H1 (cell line): ENCODE results near the gene DPYD. TPM values are rescaled to one million over a fixed set of nuclear protein-coding genes. Genes with fewer than 3 reads are reported as not detected.

Experiments used
- CTCF ChIA-PET: fragments of 300-600 bp; sonication (Branson Sonifier 250); formaldehyde crosslinking; loops from one replicate; lab custom pipeline; 2021; ENCODE audit not compliant: partially characterized antibody; lab: Charles Lee
- POLR2A ChIA-PET: fragments of 300-600 bp; sonication (Branson Sonifier 250); formaldehyde crosslinking; loops from one replicate; lab custom pipeline; 2021; ENCODE audit warnings: inconsistent platforms; ENCODE audit not compliant: partially characterized antibody; lab: Charles Lee
- DNase-seq, 2 experiments: peaks; one replicate each; pipeline versions ENCODE4 v3.0.0 to v3.0.0-alpha.2; 2010 to 2022; ENCODE audit warnings: low spot score in 2 of 2, low read depth in 1 of 2, mixed read lengths in 1 of 2
- FAIRE-seq: peaks from 2 replicates; lab custom pipeline; 2011; peaks lifted over from hg19 to GRCh38; lab: Jason Lieb, UNC
- H2AFZ ChIP-seq: 2 replicates; pipeline ENCODE4 v1.8.1; 2012; ENCODE audit warnings: low read length, inconsistent platforms
- H2AK5ac ChIP-seq: 2 replicates; pipeline ENCODE4 v1.6.1; 2013; ENCODE audit warnings: low read depth, low read length
- H2BK120ac ChIP-seq: replicated peaks from 2 replicates; pipeline ENCODE3; 2013; ENCODE audit warnings: low read depth, low read length, inconsistent platforms
- H2BK12ac ChIP-seq: 2 replicates; pipeline ENCODE4 v1.6.1; 2013; ENCODE audit warnings: low read depth, low read length
- H2BK15ac ChIP-seq: 2 replicates; pipeline ENCODE4 v1.6.1; 2013; ENCODE audit warnings: low read length
- H2BK20ac ChIP-seq: 2 replicates; pipeline ENCODE4 v1.6.1; 2013; ENCODE audit warnings: low read length
- H2BK5ac ChIP-seq: 2 replicates; pipeline ENCODE4 v1.6.1; 2013; ENCODE audit warnings: low read depth, low read length
- H3K14ac ChIP-seq: 2 replicates; pipeline ENCODE4 v1.6.1; 2013; ENCODE audit warnings: inconsistent platforms; ENCODE audit not compliant: insufficient read length
- H3K18ac ChIP-seq: 2 replicates; pipeline ENCODE4 v1.6.1; 2013; ENCODE audit warnings: low read length; ENCODE audit errors: extremely low read depth
- H3K23ac ChIP-seq: 2 replicates; pipeline ENCODE4 v1.6.1; 2013; ENCODE audit warnings: inconsistent platforms; ENCODE audit not compliant: insufficient read length
- H3K23me2 ChIP-seq: 2 replicates; pipeline ENCODE4 v1.6.1; 2013; ENCODE audit warnings: low read depth, low read length
- H3K27ac ChIP-seq: 2 replicates; pipeline ENCODE4 v1.6.1; 2011; ENCODE audit warnings: low read depth, low read length, inconsistent platforms
- H3K27me3 ChIP-seq, 4 experiments: replicated peaks in 1 of 4; 1 replicate in 1 of 4; 2 replicates in 3 of 4; pipeline versions ENCODE4 v1.6.1 to v1.8.1; 2011 to 2013; ENCODE audit warnings: low read length in 3 of 4, mild to moderate bottlenecking in 3 of 4, inconsistent platforms in 2 of 4, mixed read lengths in 2 of 4, moderate library complexity in 1 of 4; ENCODE audit not compliant: control insufficient read depth in 3 of 4, insufficient read depth in 3 of 4; ENCODE audit errors: extremely low read depth in 1 of 4
- H3K36me3 ChIP-seq, 4 experiments: 2 replicates each; pipeline versions ENCODE4 v1.6.1 to v1.8.1; 2011 to 2013; ENCODE audit warnings: mild to moderate bottlenecking in 4 of 4, low read length in 3 of 4, moderate library complexity in 2 of 4, control low read depth in 1 of 4, inconsistent platforms in 1 of 4; ENCODE audit not compliant: insufficient read depth in 4 of 4, control insufficient read depth in 2 of 4
- H3K4ac ChIP-seq: replicated peaks from 2 replicates; pipeline ENCODE3; 2013; ENCODE audit warnings: low read length, low read depth, mixed read lengths, inconsistent platforms; ENCODE audit not compliant: insufficient read length
- H3K4me1 ChIP-seq, 4 experiments: replicated peaks in 1 of 4; 1 replicate in 1 of 4; 2 replicates in 3 of 4; pipeline versions ENCODE4 v1.6.1 to v1.8.1; 2011 to 2013; ENCODE audit warnings: low read length in 3 of 4, inconsistent platforms in 2 of 4, mixed read lengths in 1 of 4; ENCODE audit not compliant: insufficient read depth in 4 of 4, control insufficient read depth in 3 of 4
- H3K4me2 ChIP-seq, 2 experiments: 2 replicates each; pipeline versions ENCODE4 v1.6.1 to v1.8.1; 2011 to 2013; ENCODE audit warnings: low read depth in 2 of 2, low read length in 2 of 2, control low read depth in 1 of 2, inconsistent platforms in 1 of 2, mild to moderate bottlenecking in 1 of 2; ENCODE audit not compliant: insufficient read depth in 1 of 2
- H3K4me3 ChIP-seq, 4 experiments: fragments of 200-600, 300-600 bp in 1 of 4; sonication (generic), shearing (Covaris generic), sonication (Bioruptor Twin) in 1 of 4; 2 replicates each; pipeline versions ENCODE4 v1.5.1 to v1.8.1; 2011 to 2016; ENCODE audit warnings: low read length in 4 of 4, low read depth in 3 of 4, control low read depth in 2 of 4, inconsistent platforms in 2 of 4, mild to moderate bottlenecking in 2 of 4, mixed read lengths in 1 of 4, moderate library complexity in 1 of 4; ENCODE audit not compliant: insufficient read depth in 2 of 4; ENCODE audit errors: extremely low read depth in 1 of 4
- H3K56ac ChIP-seq: replicated peaks from 2 replicates; pipeline ENCODE3; 2013; ENCODE audit warnings: low read depth, mild to moderate bottlenecking, mixed read lengths, low read length, inconsistent platforms; ENCODE audit not compliant: insufficient read length
- H3K79me1 ChIP-seq: 2 replicates; pipeline ENCODE4 v1.6.1; 2013; ENCODE audit warnings: low read depth, low read length, control low read depth
- H3K79me2 ChIP-seq, 2 experiments: 2 replicates each; pipeline versions ENCODE4 v1.6.1 to v1.8.1; 2012 to 2013; ENCODE audit warnings: low read length in 2 of 2, mild to moderate bottlenecking in 2 of 2, inconsistent platforms in 1 of 2; ENCODE audit not compliant: insufficient read depth in 2 of 2, control insufficient read depth in 1 of 2
- H3K9ac ChIP-seq, 4 experiments: replicated peaks in 1 of 4; 1 replicate in 1 of 4; 2 replicates in 3 of 4; pipeline versions ENCODE4 v1.6.1 to v1.8.1; 2011 to 2013; ENCODE audit warnings: low read depth in 3 of 4, low read length in 3 of 4, control low read depth in 2 of 4, mild to moderate bottlenecking in 2 of 4, moderate library complexity in 2 of 4, inconsistent platforms in 1 of 4; ENCODE audit errors: extremely low read depth in 1 of 4
- H3K9me3 ChIP-seq, 2 experiments: 2 replicates each; pipeline versions ENCODE4 v1.6.1 to v1.8.1; 2012 to 2013; ENCODE audit warnings: mild to moderate bottlenecking in 2 of 2, moderate library complexity in 2 of 2, control low read depth in 1 of 2, inconsistent platforms in 1 of 2, low read depth in 1 of 2, low read length in 1 of 2, mixed read lengths in 1 of 2; ENCODE audit not compliant: insufficient read depth in 2 of 2
- H4K20me1 ChIP-seq, 2 experiments: replicated peaks in 1 of 2; 2 replicates each; pipeline versions ENCODE3 to v1.8.1; 2011 to 2013; ENCODE audit warnings: inconsistent platforms in 2 of 2, low read length in 2 of 2, mild to moderate bottlenecking in 1 of 2; ENCODE audit not compliant: insufficient read depth in 2 of 2, control insufficient read depth in 1 of 2
- H4K5ac ChIP-seq: 2 replicates; pipeline ENCODE4 v1.6.1; 2013; ENCODE audit warnings: low read length, low read depth, mixed read lengths, inconsistent platforms; ENCODE audit not compliant: insufficient read length
- H4K8ac ChIP-seq: 2 replicates; pipeline ENCODE4 v1.8.0; 2013; ENCODE audit warnings: mild to moderate bottlenecking, moderate library complexity, low read length, inconsistent platforms; ENCODE audit not compliant: insufficient read depth; ENCODE audit errors: extremely low read depth
- H4K91ac ChIP-seq: replicated peaks from 2 replicates; pipeline ENCODE3; 2013; ENCODE audit warnings: low read length, mixed read lengths, inconsistent platforms; ENCODE audit not compliant: insufficient read length
- CTBP2 ChIP-seq: IDR thresholded peaks from 2 replicates; pipeline ENCODE4 v1.7.0; 2011; ENCODE audit warnings: borderline replicate concordance, mild to moderate bottlenecking, moderate library complexity, mixed read lengths, low read length; ENCODE audit not compliant: insufficient read depth, insufficient read length
- EP300 ChIP-seq, 2 experiments: IDR thresholded peaks; 1 replicate in 1 of 2; 2 replicates in 1 of 2; pipeline ENCODE4 v1.6.1; 2011 to 2012; ENCODE audit warnings: low read depth in 2 of 2, low read length in 2 of 2, mild to moderate bottlenecking in 2 of 2, borderline replicate concordance in 1 of 2, inconsistent platforms in 1 of 2, moderate library complexity in 1 of 2
- MAFK ChIP-seq: IDR thresholded peaks from 2 replicates; pipeline ENCODE4 v1.6.1; 2012; ENCODE audit warnings: low read depth, mild to moderate bottlenecking, improper control_type of control experiment, low read length
- MAX ChIP-seq: IDR thresholded peaks from 2 replicates; pipeline ENCODE4 v1.6.1; 2012; ENCODE audit warnings: inconsistent platforms
- PHF8 ChIP-seq: fragments of 200-600 bp; sonication (generic); conservative IDR thresholded peaks from 2 replicates; pipeline ENCODE4 v1.7.1; 2012; ENCODE audit warnings: low read depth, mild to moderate bottlenecking, inconsistent platforms, low read length, moderate library complexity
- SP2 ChIP-seq: IDR thresholded peaks from 2 replicates; pipeline ENCODE4 v1.6.1; 2012; ENCODE audit warnings: mild to moderate bottlenecking, low read length, inconsistent platforms
- USF2 ChIP-seq: IDR thresholded peaks from 2 replicates; pipeline ENCODE4 v1.6.1; 2011; ENCODE audit warnings: low read length, improper control_type of control experiment
- WGBS, 2 experiments: shearing (Covaris generic) in 1 of 2; methylation state at CpG; one replicate each; pipeline versions ENCODE4 v1.1.6 to v1.1.7; 2013 to 2015; ENCODE audit warnings: low lambda C conversion rate in 2 of 2, mixed read lengths in 2 of 2, inconsistent platforms in 1 of 2, low coverage in 1 of 2, missing lambda C conversion rate in 1 of 2; ENCODE audit not compliant: insufficient replicate concordance in 2 of 2, insufficient coverage in 1 of 2, insufficient read length in 1 of 2; ENCODE audit errors: extremely low coverage in 1 of 2, missing lambda C conversion rate in 1 of 2; 5-methylcytosine and 5-hydroxymethylcytosine counted together
- polyA plus RNA-seq, 7 experiments: library from polyadenylated mRNA; depleted of rRNA in 3 of 7; stranded (reverse) in 5 of 7; unstranded in 2 of 7; fragments of >200 nt in 5 of 7; fragments of 200-250 nt in 2 of 7; gene quantifications; 1 replicate in 5 of 7; 2 replicates in 1 of 7; 4 replicates in 1 of 7; pipeline versions ENCODE4 v1.2.1 to v1.2.3, GENCODE V29; 2011 to 2013; ENCODE audit warnings: missing spikeins in 2 of 7, mixed read lengths in 2 of 7
- total RNA-seq: library from RNA; stranded (reverse); fragmentation: NEBNext Ultra II Directional; extraction: Animal tissue kit (Norgen Biotek cat#: 25700); gene quantifications from 2 replicates; pipeline ENCODE4 v1.2.1, GENCODE V29; 2021
- TF ChIP-seq, protein P1 (sequence below): IDR thresholded peaks from 2 replicates; pipeline ENCODE4 v1.6.1; 2012; ENCODE audit warnings: low read length, inconsistent platforms

DPYD gene
- total and polyA plus RNA-seq, 2 of the 8 experiments (the other 6 are each of a cell fraction or from before 2014, with no cell fraction given): 0.29 to 0.73 TPM

GRCh38 chr1:97895278-97895677 is 25.6 kb downstream of the DPYD start:
- Histone ChIP-seq H3K4ac (no peak overlapping the region), H3K14ac (no peak overlapping the region), H3K9ac (no peak overlapping the region), H3K23me2 (no peaks in the 10 kb centered on the region), H4K91ac (no peak overlapping the region), H2BK15ac (no peak overlapping the region), H2AFZ (no peak overlapping the region), H2BK5ac (no peak overlapping the region), H3K27ac (no peak overlapping the region), H3K27me3 (no peaks in the 10 kb centered on the region), H3K23ac (no peak overlapping the region), H3K4me2 (no peak overlapping the region), H4K8ac (no peak overlapping the region), H3K79me2 (no peaks in the 10 kb centered on the region), H3K56ac (no peak overlapping the region)
- FAIRE-seq: no peak
- TF ChIP-seq EP300 (IDR thresholded peaks at IDR 0.05; ENCODE audit: borderline replicate concordance in 1 of 2, low read depth in 2 of 2, low read length in 2 of 2) (no peak), USF2 (no peak), MAX (no peak), MAFK (no peak), SP2 (no peak), PHF8 (no peak), CTBP2 (no peak)
- TF ChIP-seq, protein P1, sequence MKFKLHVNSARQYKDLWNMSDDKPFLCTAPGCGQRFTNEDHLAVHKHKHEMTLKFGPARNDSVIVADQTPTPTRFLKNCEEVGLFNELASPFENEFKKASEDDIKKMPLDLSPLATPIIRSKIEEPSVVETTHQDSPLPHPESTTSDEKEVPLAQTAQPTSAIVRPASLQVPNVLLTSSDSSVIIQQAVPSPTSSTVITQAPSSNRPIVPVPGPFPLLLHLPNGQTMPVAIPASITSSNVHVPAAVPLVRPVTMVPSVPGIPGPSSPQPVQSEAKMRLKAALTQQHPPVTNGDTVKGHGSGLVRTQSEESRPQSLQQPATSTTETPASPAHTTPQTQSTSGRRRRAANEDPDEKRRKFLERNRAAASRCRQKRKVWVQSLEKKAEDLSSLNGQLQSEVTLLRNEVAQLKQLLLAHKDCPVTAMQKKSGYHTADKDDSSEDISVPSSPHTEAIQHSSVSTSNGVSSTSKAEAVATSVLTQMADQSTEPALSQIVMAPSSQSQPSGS: no peak
- TF ChIP-seq, all 59 proteins: peak for 0
- ChIA-PET CTCF (no interaction called here), POLR2A (no interaction called here)
- WGBS, 2 experiments: 85% methylated on average over 1 of the region's 1 CpG; no CpG with 5 or more reads in 1 of the 2 experiments
- no peak for DNase-seq
- H3K18ac ChIP-seq: no peak overlapping the region
- no peak overlapping the region for H3K4me3 ChIP-seq
- no peak overlapping the region for H2BK12ac ChIP-seq
- H2BK20ac ChIP-seq: no peak overlapping the region
- H2BK120ac ChIP-seq: no peak overlapping the region
- H3K4me1 ChIP-seq: no peaks in the 10 kb centered on the region
- no peaks in the 10 kb centered on the region for H3K9me3 ChIP-seq
- no peaks in the 10 kb centered on the region for H4K20me1 ChIP-seq
- no peak overlapping the region for H2AK5ac ChIP-seq
- H3K79me1 ChIP-seq: no peaks in the 10 kb centered on the region
- H3K36me3 ChIP-seq: no peaks in the 10 kb centered on the region
- H4K5ac ChIP-seq: no peak overlapping the region
